Measurements from ENCODE around the gene RIT2. TPM values are rescaled to one million over a fixed set of nuclear protein-coding genes. Genes with fewer than 3 reads are reported as not detected.

Gene RIT2
- polyA plus RNA-seq, 1 of the 3 experiments (the other 2 are of a cell fraction) = not detected

DNA sequence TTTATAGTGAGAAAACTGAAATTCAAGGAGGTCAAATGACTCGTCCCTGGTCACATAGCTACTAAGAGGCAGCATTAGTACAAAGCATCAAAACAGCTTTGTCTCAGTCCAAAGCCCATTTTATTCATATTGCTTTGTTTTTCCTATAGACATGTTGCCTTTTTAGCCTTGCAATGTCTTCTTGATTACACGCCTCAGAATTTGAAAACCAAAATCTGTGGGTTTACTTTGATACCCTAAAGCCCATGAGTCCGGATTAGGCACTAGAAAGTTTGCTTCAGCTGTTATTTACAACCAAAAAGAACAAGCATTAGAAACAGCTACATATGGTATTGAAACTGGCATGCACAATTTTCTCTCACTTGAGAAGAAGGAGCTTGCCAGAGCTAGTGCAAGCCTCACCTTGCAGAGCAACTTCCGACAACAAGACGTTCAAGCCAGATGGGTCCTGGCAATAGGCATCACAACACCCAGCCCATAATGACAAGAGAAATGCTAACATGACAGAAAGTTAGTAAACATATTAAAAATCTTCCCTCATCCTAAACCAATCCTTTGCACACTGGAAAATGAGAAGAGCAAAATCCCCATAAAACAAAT, 276.8 kb downstream of the RIT2 start:
- CTCF ChIA-PET = interaction anchor here (0.7 kb wide), 1 partner anchor 11 kb away, joined by 3 read pairs; no protein-coding TSS in a partner anchor
- no peak overlapping the region for H3K9ac ChIP-seq
- POLR2A ChIA-PET = no interaction called here
- no peaks in the 10 kb centered on the region for H3K36me3 ChIP-seq (replicated peaks in 1 of 2; ENCODE audit: control insufficient read depth in 1 of 2, insufficient read depth in 2 of 2, low read length in 1 of 2)
- H3K79me2 ChIP-seq (ENCODE audit: insufficient read depth) = no peaks in the 10 kb centered on the region
- H2AFZ ChIP-seq (ENCODE audit: low read depth) = no peak overlapping the region
- H3F3A ChIP-seq (replicated peaks; ENCODE audit: insufficient read depth) = no peaks in the 10 kb centered on the region
- H4K20me1 ChIP-seq (ENCODE audit: insufficient read depth) = no peaks in the 10 kb centered on the region
- TF ChIP-seq RXRA (IDR thresholded peaks at IDR 0.05; ENCODE audit: borderline replicate concordance, low read depth) (no peak), ELF1 (IDR thresholded peaks at IDR 0.05) (no peak), RCOR1 (IDR thresholded peaks at IDR 0.05; ENCODE audit: low read length) (no peak), SMC3 (IDR thresholded peaks at IDR 0.05; ENCODE audit: low read depth, low read length) (no peak), TCF12 (IDR thresholded peaks at IDR 0.05) (no peak), FOSL2 (IDR thresholded peaks at IDR 0.05; ENCODE audit: borderline replicate concordance, low read depth) (no peak), RAD21 (IDR thresholded peaks at IDR 0.05; ENCODE audit: low read length) (no peak), CHD2 (IDR thresholded peaks at IDR 0.05; ENCODE audit: low read length, partially characterized antibody) (no peak), SIN3A (IDR thresholded peaks at IDR 0.05; ENCODE audit: borderline replicate concordance, low read depth, low read length) (no peak), MXI1 (IDR thresholded peaks at IDR 0.05; ENCODE audit: low read depth, low read length) (no peak), JUND (IDR thresholded peaks at IDR 0.05) (no peak), NRF1 (IDR thresholded peaks at IDR 0.05; ENCODE audit: low read depth, low read length) (no peak), EP300 (IDR thresholded peaks at IDR 0.05; ENCODE audit: borderline replicate concordance in 1 of 2, low read depth in 1 of 2, low read length in 1 of 2) (no peak)
- TF ChIP-seq, protein P1, sequence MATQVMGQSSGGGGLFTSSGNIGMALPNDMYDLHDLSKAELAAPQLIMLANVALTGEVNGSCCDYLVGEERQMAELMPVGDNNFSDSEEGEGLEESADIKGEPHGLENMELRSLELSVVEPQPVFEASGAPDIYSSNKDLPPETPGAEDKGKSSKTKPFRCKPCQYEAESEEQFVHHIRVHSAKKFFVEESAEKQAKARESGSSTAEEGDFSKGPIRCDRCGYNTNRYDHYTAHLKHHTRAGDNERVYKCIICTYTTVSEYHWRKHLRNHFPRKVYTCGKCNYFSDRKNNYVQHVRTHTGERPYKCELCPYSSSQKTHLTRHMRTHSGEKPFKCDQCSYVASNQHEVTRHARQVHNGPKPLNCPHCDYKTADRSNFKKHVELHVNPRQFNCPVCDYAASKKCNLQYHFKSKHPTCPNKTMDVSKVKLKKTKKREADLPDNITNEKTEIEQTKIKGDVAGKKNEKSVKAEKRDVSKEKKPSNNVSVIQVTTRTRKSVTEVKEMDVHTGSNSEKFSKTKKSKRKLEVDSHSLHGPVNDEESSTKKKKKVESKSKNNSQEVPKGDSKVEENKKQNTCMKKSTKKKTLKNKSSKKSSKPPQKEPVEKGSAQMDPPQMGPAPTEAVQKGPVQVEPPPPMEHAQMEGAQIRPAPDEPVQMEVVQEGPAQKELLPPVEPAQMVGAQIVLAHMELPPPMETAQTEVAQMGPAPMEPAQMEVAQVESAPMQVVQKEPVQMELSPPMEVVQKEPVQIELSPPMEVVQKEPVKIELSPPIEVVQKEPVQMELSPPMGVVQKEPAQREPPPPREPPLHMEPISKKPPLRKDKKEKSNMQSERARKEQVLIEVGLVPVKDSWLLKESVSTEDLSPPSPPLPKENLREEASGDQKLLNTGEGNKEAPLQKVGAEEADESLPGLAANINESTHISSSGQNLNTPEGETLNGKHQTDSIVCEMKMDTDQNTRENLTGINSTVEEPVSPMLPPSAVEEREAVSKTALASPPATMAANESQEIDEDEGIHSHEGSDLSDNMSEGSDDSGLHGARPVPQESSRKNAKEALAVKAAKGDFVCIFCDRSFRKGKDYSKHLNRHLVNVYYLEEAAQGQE (IDR thresholded peaks at IDR 0.05; ENCODE audit: low read depth, low read length) = no peak
- TF ChIP-seq, protein P2, sequence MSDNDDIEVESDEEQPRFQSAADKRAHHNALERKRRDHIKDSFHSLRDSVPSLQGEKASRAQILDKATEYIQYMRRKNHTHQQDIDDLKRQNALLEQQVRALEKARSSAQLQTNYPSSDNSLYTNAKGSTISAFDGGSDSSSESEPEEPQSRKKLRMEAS (IDR thresholded peaks at IDR 0.05; ENCODE audit: low read depth) = no peak
- TF ChIP-seq, protein P3, sequence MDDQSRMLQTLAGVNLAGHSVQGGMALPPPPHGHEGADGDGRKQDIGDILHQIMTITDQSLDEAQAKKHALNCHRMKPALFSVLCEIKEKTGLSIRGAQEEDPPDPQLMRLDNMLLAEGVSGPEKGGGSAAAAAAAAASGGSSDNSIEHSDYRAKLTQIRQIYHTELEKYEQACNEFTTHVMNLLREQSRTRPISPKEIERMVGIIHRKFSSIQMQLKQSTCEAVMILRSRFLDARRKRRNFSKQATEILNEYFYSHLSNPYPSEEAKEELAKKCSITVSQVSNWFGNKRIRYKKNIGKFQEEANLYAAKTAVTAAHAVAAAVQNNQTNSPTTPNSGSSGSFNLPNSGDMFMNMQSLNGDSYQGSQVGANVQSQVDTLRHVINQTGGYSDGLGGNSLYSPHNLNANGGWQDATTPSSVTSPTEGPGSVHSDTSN (IDR thresholded peaks at IDR 0.05) = no peak
- no peaks in the 10 kb centered on the region for H3K9me2 ChIP-seq
- no peak for DNase-seq
- no peaks in the 10 kb centered on the region for H3K27me3 ChIP-seq (ENCODE audit: insufficient read depth)
- no peak overlapping the region for H3K4me2 ChIP-seq
- H3K27ac ChIP-seq (ENCODE audit: low read depth in 2 of 2, low read length in 1 of 2) = no peak overlapping the region
- H3K9me3 ChIP-seq = no peaks in the 10 kb centered on the region
- 57% methylated on average over 5 of the region's 5 CpGs for WGBS (ENCODE audit: low lambda C conversion rate)
- no peaks in the 10 kb centered on the region for H3K4me1 ChIP-seq (ENCODE audit: control insufficient read depth in 1 of 2, insufficient read depth in 2 of 2, low read depth in 1 of 2, low read length in 1 of 2)
- H3K4me3 ChIP-seq (ENCODE audit: low read depth in 2 of 2, low read length in 1 of 2) = no peak overlapping the region
